NCI-H446 (cell line): ENCODE data around the gene NEU3.
"Not testable (repeated sequence)": the region's sequence is repeated elsewhere in the genome, so short reads cannot be mapped to it uniquely, and the experiment has no call there.

Source experiments
- DNase-seq, 2 experiments: peaks; one replicate each; lab custom pipeline; 2025; lab: John Stamatoyannopoulos, UW

Gene NEU3

DNA sequence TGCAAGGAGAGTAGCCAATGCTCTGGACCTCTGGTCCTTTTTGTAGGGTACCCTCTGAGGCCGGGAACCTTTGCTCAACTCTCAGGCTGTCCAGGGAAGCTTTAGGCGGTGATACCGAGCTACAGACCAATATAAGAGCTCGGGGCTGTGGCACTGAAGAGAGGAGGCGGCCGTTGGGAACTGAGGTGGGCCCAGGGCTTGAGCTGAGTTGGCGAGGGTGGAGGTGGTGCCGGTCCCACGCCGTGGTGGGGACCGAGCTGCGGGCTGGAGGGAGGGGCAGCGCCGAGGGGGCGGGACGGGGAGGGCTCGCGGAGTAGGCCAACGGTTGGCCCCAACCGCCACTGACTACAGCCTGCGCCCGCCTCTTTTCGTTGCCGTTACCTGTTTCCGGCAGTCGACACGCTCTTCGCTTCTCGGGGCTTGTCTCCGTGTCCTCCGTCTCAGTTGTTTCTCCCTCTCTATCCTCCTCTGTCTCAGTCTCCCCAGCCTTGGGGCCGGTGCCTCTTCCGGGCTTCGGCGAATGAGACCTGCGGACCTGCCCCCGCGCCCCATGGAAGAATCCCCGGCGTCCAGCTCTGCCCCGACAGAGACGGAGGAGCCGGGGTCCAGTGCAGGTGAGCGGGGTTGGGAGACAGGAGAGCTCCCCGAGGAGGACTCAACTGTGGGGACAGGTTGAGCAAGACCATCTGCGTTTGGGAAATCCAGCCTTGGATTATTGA is at the start of gene NEU3:
Gene NEU3 (plus strand): TSS at position 393 of the 719 bp plus-strand sequence. CDS start 128 bp downstream, at position 521.
- DNase-seq: peak; percentile 63 to 89

DNA sequence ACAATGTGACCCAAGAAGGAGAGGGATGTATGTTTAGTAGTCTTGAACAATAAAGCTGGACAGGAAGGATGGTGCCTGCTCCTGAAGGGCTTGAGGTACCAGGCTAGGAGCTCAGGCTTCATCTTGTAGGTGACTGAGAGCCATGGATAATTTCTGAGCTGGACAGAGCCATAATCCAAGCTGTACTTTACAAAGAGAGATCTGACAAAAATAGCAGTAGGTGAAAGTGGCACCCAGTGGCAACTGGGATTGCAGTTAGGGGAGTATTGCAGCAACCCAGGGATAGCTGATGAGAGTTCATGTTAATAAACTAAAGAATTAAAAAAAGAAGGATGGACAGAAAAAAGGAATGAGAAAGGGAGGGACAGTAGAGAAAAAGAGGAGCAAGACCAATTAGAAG is 47.2 kb upstream of the NEU3 start:
- DNase-seq: no peak

GRCh38 chr11:74942073-74942759 is 46.5 kb upstream of the NEU3 start:
- no peak for DNase-seq

GRCh38 chr11:74948546-74948897 is 40.2 kb upstream of the NEU3 start:
- peak in 1 of 2 experiments; percentile 51 for DNase-seq

- DNase-seq: peak; percentile 96 to 99
Measured at GRCh38 chr11:74948898-74949752, 39.6 kb upstream of the NEU3 start, which contains the start of the genes SPCS2 and XRRA1. Gene SPCS2, plus strand, starts transcription at chr11:74949266. Its CDS starts 20 bp downstream, at chr11:74949286. Gene XRRA1, minus strand, starts transcription at chr11:74949091. Its CDS starts 8,213 bp downstream, at chr11:74940878.

GRCh38 chr11:74949753-74950137 is 39.0 kb upstream of the NEU3 start:
- no peak for DNase-seq

- no peak for DNase-seq
Measured at GRCh38 chr11:74950374-74950969, 38.3 kb upstream of the NEU3 start.

DNA sequence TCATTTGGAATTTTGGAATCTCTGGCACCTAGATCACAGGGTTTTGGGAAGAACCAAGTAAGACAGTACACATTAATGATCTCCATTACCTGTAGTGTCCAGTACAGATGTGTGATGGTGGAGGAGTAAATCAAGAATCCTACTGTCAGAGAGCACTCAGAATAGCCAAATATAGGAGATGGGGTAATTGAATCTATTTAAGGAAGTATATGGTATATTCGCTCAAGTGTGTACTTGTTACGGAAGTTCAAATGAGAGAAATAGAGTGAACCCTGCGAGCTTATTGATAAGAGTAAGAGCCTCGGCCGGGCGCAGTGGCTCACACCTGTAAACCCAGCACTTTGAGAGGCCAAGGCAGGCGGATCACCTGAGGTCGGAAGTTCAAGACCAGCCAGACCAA is 37.5 kb upstream of the NEU3 start:
- no peak for DNase-seq

GRCh38 chr11:74952752-74953151 is 36.0 kb upstream of the NEU3 start:
- DNase-seq: no peak

DNA sequence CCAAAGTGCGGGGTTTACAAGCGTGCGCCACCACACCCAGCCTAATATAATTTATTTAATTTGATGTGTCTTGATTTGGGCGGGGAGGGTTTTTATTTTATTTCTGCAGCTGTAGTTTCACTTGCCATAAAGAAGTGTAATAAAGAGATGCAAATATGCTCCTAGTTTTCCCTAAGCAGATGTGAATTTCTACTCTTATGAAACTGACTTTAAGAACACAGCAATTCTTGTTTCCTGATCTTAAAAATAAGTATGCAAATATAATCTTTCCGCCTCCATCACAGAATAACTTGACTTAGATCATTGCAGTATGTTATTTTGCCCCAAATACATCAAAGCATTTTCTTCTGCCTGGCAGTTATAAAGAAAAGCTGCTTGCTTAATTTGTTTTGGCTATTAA is 35.3 kb upstream of the NEU3 start:
- no peak for DNase-seq

- DNase-seq: no peak
Measured at GRCh38 chr11:74954199-74954598, 34.5 kb upstream of the NEU3 start.

GRCh38 chr11:74956397-74957015 is 32.2 kb upstream of the NEU3 start:
- DNase-seq: no peak

DNA sequence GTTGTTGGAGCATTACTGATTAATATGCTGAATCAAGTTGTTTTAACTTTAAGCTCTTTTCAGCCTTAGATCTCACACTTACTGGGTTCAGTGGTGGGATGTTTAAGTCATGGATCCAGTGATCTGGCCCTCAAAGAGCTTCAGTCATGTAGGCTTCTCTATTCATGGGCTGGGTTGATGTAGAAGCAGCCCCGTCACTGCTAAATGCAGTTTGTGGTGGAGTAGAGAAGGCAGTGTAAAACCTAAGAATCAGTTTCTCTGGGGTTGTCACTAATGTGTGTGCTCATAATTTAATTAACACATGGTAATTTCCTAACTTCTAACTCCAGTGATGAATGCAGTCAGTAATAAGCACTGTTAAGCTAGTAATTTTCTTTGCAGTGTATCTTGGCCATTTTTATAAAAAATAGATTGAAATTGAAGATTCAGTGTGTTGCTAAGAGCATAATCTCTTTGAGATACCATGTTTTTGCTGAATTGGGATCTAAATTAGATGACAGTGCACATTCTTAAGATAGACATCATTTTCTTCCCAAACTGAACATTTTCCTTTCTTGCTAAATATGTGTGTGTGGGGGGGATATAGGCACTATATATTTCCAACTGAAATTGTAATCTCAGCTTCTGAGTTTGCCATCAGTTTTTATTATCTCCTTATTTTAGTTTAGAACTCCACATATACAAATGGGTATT is 30.6 kb upstream of the NEU3 start:
- DNase-seq: no peak

- DNase-seq: not testable (repeated sequence)
Measured at GRCh38 chr11:74960128-74960527, 28.6 kb upstream of the NEU3 start.

DNA sequence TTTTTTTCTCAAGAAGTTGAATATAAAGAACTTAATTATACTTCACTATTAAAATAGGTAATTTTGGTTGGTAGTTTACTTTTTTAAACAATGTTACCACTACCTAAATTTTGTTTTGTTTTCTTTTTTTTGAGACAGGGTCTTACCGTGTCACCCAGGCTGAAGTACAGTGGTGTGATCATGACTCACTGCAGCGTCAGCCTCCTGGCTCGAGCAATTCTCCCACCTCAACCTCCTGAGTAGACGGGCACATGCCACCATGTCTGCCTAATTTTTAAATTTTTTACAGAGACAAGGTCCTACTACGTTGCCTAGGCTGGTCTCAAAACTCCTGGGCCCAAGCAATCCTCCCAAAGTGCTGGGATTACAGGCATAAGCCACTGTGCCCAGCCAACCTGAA is 22.1 kb upstream of the NEU3 start:
- no peak for DNase-seq

DNA sequence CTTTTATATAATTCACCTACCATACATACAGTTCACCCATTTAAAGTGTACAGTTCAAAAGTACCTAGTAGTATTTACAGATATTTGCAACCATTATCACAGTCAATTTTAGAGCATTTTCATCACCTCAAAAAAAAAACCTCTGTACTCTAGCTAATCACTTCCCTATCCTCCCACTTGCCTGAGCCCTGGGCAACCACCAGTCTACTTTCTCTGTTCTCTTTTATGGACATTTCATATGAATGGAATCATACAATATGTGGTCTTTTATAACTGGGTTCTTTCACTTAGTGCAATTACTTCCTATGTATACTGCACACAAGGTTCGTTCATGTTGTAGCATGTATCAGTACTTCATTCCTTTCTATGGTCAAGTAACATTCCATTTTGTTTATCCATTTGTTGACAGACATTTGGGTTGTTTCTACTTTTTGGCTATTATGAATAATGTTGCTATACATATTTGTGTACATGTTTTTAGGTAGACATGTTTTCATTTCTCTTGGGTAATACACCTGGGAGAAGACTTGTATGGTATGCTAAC is 17.8 kb upstream of the NEU3 start:
- DNase-seq: no peak

GRCh38 chr11:74971424-74971823 is 17.3 kb upstream of the NEU3 start:
- DNase-seq: no peak

DNA sequence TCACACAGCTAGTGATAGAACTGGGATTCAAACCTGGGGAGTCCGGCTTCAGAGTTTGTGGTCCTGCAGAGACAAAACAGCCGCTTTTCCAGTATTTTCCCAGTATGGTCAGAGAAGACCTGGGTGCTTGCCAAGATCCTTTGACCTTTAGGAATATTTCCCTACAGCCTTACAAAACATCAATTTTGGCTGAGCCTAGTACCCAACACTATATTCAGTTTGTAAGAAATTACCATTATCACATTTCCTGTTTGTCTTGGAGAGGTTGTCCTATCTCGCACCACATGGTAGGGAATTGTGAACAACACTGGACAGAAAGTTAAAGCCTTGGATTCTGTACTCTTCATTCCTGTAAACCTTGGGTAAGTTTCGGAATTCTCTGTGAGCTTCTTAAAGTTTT is 10.7 kb upstream of the NEU3 start:
- DNase-seq: no peak

DNA sequence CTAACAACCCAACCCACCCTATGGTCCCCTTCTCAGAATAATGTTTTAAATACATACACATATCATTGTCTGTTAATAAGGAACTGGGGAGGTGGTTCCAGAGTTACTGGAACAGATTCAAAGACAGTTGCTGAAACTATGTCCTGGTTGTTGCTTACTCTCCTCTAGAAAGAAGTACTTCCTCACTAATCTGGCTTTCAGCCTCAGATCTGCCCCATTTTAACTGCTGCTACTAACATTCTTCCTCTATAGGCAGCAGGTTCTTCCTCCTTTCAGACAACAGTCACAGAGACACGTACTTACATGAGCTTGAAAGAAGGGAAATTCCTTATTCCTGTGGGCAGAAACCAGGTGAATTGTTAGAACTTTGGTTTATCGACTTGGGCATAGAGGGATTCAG is 8.1 kb upstream of the NEU3 start:
- no peak for DNase-seq

GRCh38 chr11:74981888-74982287 is 6.8 kb upstream of the NEU3 start:
- no peak for DNase-seq

DNA sequence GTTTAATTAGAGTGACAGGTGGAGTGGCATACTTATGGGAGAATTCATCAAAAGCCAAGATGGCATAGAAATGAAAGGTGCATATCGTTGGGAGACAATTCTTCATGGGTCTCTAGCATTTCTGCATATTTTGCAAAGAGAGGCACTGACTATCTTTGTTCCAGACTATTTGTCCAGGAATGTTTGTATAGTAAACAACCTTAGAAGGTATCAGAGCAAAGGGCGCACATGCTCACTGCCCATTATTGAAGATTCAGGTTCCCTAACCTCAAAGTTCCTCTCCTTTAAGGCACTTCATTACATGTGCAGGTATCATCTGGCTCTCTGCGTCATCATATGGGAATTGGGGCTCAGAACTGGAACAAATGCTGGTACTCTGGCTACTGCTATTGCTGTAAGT is 4.7 kb upstream of the NEU3 start:
- no peak for DNase-seq
